Measurements from ENCODE around the gene HRK.

The HRK gene

DNA sequence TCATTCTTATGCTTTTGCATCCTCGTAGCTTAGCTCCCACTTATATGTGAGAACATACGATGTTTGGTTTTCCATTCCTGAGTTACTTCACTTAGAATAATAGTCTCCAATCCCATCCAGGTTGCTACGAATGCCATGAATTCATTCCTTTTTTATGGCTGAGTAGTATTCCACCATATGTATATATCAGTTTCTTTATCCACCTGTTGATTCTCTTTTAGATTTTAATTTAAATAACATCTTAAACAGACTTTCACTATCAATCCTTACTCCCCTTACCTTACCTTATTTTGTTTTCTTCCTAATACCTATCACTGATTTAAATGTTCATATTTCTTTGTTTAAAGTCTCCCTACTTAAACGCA, 29.0 kb upstream of the HRK start:
- peaks cover 11% of the 10 kb centered on the region for H3K36me3 ChIP-seq (replicated peaks; ENCODE audit: low read depth, low read length)
- H3K4me3 ChIP-seq (ENCODE audit: low read length) = peak overlapping the region; percentile 99
- H3K9ac ChIP-seq (ENCODE audit: low read length) = peak overlapping the region; percentile 83
- H3K9me3 ChIP-seq (ENCODE audit: insufficient read depth, low read length) = no peaks in the 10 kb centered on the region
- H3K4me1 ChIP-seq (ENCODE audit: low read length) = peaks cover 10% of the 10 kb centered on the region
- H3K27ac ChIP-seq (ENCODE audit: low read length) = no peak overlapping the region
- 0 out of 2 replicates have a peak, but pooled peaks cover 7% of the 10 kb centered on the region for H4K20me1 ChIP-seq (ENCODE audit: insufficient read depth, low read length)
- H3K79me2 ChIP-seq (ENCODE audit: low read length) = peaks cover 39% of the 10 kb centered on the region
- no peak for TF ChIP-seq EZH2phosphoT487 (IDR thresholded peaks at IDR 0.05; ENCODE audit: low read depth)
- TF ChIP-seq, protein P1, sequence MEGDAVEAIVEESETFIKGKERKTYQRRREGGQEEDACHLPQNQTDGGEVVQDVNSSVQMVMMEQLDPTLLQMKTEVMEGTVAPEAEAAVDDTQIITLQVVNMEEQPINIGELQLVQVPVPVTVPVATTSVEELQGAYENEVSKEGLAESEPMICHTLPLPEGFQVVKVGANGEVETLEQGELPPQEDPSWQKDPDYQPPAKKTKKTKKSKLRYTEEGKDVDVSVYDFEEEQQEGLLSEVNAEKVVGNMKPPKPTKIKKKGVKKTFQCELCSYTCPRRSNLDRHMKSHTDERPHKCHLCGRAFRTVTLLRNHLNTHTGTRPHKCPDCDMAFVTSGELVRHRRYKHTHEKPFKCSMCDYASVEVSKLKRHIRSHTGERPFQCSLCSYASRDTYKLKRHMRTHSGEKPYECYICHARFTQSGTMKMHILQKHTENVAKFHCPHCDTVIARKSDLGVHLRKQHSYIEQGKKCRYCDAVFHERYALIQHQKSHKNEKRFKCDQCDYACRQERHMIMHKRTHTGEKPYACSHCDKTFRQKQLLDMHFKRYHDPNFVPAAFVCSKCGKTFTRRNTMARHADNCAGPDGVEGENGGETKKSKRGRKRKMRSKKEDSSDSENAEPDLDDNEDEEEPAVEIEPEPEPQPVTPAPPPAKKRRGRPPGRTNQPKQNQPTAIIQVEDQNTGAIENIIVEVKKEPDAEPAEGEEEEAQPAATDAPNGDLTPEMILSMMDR (IDR thresholded peaks at IDR 0.05; ENCODE audit: low read depth, low read length) = no peak
- no peaks in the 10 kb centered on the region for H3K27me3 ChIP-seq (ENCODE audit: low read depth, low read length)
- peak overlapping the region; percentile 96 for H2AFZ ChIP-seq (ENCODE audit: low read depth, low read length)
- peak overlapping the region; percentile 98 for H3K4me2 ChIP-seq (ENCODE audit: low read length)

DNA sequence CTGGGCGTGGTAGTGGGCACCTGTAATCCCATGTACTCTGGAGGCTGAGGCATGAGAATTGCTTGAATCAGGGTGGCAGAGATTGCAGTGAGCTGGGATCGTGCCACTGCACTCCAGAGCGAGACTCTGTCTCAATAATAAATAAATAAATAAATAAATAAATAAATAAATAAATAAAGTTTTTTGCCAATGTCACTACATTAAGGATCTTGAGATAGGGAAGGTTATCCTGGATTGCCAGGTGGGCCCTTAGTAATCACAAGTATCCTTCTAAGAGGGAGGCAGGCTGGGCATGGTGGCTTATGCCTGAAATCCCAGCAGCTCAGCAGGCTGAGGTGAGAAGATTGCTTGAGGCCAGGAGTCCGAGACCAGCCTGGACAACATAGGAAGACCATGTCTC, 25.0 kb upstream of the HRK start:
- no peaks in the 10 kb centered on the region for H3K36me3 ChIP-seq (replicated peaks; ENCODE audit: low read depth, low read length)
- no peak overlapping the region for H2AFZ ChIP-seq (ENCODE audit: low read depth, low read length)
- H3K4me1 ChIP-seq (ENCODE audit: low read length) = 0 out of 2 replicates have a peak, but pooled peaks cover 3% of the 10 kb centered on the region
- no peak for TF ChIP-seq EZH2phosphoT487 (IDR thresholded peaks at IDR 0.05; ENCODE audit: low read depth)
- TF ChIP-seq, protein P1 (IDR thresholded peaks at IDR 0.05; ENCODE audit: low read depth, low read length) = no peak
- peaks cover 10% of the 10 kb centered on the region for H3K79me2 ChIP-seq (ENCODE audit: low read length)
- H3K4me3 ChIP-seq (ENCODE audit: low read length) = no peak overlapping the region
- no peaks in the 10 kb centered on the region for H4K20me1 ChIP-seq (ENCODE audit: insufficient read depth, low read length)
- no peak overlapping the region for H3K9ac ChIP-seq (ENCODE audit: low read length)
- H3K27me3 ChIP-seq (ENCODE audit: low read depth, low read length) = peaks cover 10% of the 10 kb centered on the region; the same call in 1 of the 2 replicates
- no peak overlapping the region for H3K27ac ChIP-seq (ENCODE audit: low read length)
- no peaks in the 10 kb centered on the region for H3K9me3 ChIP-seq (ENCODE audit: insufficient read depth, low read length)
- no peak overlapping the region for H3K4me2 ChIP-seq (ENCODE audit: low read length)

DNA sequence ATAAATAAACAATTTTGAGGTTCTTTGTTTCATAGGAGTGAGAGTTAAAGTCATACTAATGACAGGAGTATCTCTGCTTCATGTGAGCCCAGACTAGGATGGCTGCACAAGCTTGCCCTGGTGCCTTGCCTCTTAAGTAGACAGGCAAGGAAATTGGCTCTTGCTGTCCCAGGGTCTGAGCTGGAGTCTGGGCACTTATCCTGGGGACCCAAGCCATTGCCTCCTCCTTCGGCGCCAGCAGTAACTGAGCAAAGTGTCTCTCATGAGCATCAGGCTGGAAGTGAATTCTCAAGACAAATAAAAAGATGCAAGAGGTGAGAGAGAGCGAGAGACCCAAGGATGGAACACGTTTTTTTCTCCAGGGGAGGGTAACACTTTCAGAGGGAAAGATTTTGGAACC, 22.6 kb upstream of the HRK start:
- H3K4me1 ChIP-seq (ENCODE audit: low read length) = no peaks in the 10 kb centered on the region
- TF ChIP-seq, protein P1 (IDR thresholded peaks at IDR 0.05; ENCODE audit: low read depth, low read length) = no peak
- TF ChIP-seq EZH2phosphoT487 (IDR thresholded peaks at IDR 0.05; ENCODE audit: low read depth) = no peak
- H3K9me3 ChIP-seq (ENCODE audit: insufficient read depth, low read length) = no peaks in the 10 kb centered on the region
- no peaks in the 10 kb centered on the region for H3K36me3 ChIP-seq (replicated peaks; ENCODE audit: low read depth, low read length)
- no peaks in the 10 kb centered on the region for H3K79me2 ChIP-seq (ENCODE audit: low read length)
- H3K4me3 ChIP-seq (ENCODE audit: low read length) = no peak overlapping the region
- no peaks in the 10 kb centered on the region for H4K20me1 ChIP-seq (ENCODE audit: insufficient read depth, low read length)
- no peak overlapping the region for H2AFZ ChIP-seq (ENCODE audit: low read depth, low read length)
- no peak overlapping the region for H3K9ac ChIP-seq (ENCODE audit: low read length)
- H3K27ac ChIP-seq (ENCODE audit: low read length) = no peak overlapping the region
- H3K4me2 ChIP-seq (ENCODE audit: low read length) = no peak overlapping the region
- H3K27me3 ChIP-seq (ENCODE audit: low read depth, low read length) = peaks cover 15% of the 10 kb centered on the region; the same call in 1 of the 2 replicates

DNA sequence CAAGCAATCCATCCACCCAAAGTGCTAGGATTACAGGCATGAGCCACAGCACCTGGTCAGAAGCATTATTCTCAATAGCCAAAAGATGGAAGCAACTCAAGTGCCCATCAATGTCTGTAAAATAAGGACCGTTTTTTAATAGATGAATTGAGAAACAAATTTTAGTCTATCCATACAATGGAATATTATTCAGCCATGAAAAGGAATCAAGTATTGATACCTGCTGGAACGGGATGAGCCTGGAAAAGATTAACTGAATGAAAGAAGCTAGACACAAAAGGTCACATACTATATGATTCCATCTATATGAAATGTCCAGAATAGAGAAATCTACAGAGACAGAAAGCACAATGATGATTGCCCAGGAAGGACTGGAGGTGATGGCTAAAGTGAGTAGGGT, 20.4 kb upstream of the HRK start:
- no peaks in the 10 kb centered on the region for H4K20me1 ChIP-seq (ENCODE audit: insufficient read depth, low read length)
- no peak overlapping the region for H3K9ac ChIP-seq (ENCODE audit: low read length)
- H3K27me3 ChIP-seq (ENCODE audit: low read depth, low read length) = peaks cover 27% of the 10 kb centered on the region; the same call in 1 of the 2 replicates
- H3K4me3 ChIP-seq (ENCODE audit: low read length) = no peak overlapping the region
- H2AFZ ChIP-seq (ENCODE audit: low read depth, low read length) = no peak overlapping the region
- H3K79me2 ChIP-seq (ENCODE audit: low read length) = no peaks in the 10 kb centered on the region
- no peak overlapping the region for H3K4me2 ChIP-seq (ENCODE audit: low read length)
- no peaks in the 10 kb centered on the region; the same call in 1 of the 2 replicates for H3K9me3 ChIP-seq (ENCODE audit: insufficient read depth, low read length)
- TF ChIP-seq, protein P1 (IDR thresholded peaks at IDR 0.05; ENCODE audit: low read depth, low read length) = no peak
- TF ChIP-seq EZH2phosphoT487 (IDR thresholded peaks at IDR 0.05; ENCODE audit: low read depth) = no peak
- H3K36me3 ChIP-seq (replicated peaks; ENCODE audit: low read depth, low read length) = no peaks in the 10 kb centered on the region
- H3K27ac ChIP-seq (ENCODE audit: low read length) = no peak overlapping the region
- no peaks in the 10 kb centered on the region for H3K4me1 ChIP-seq (ENCODE audit: low read length)
